Activated CD8-positive, alpha-beta T cell treated with anti-CD3 and anti-CD28 coated beads for 36 hours (primary cell): ENCODE data around the gene USP49. TPM values are rescaled to one million over a fixed set of nuclear protein-coding genes. Genes with fewer than 3 reads are reported as not detected.

Experiments
- ATAC-seq: fragments of 200-7000 bp; cut with Tn5 transposase; one replicate; pipeline ENCODE4 v1.10.0; 2021; ENCODE audit warnings: mild to moderate bottlenecking, moderate library complexity
- CTCF ChIA-PET: fragments of 350-600 bp; sonication (Branson Sonifier 250); formaldehyde crosslinking; loops from one replicate; lab custom pipeline; 2021; ENCODE audit warnings: antibody characterized with exemption; lab: Charles Lee
- POLR2A ChIA-PET: fragments of 350-600 bp; sonication (Branson Sonifier 250); formaldehyde crosslinking; loops from one replicate; lab custom pipeline; 2021; ENCODE audit warnings: antibody characterized with exemption; lab: Charles Lee
- DNase-seq: peaks from one replicate; pipeline ENCODE4 v3.0.0-alpha.2; 2020
- H3K27ac Mint-ChIP-seq: one replicate; pipeline ENCODE4 v1.8.0; 2021; ENCODE audit warnings: mild to moderate bottlenecking, mixed read lengths
- H3K27me3 Mint-ChIP-seq: one replicate; pipeline ENCODE4 v1.8.0; 2021; ENCODE audit warnings: mixed read lengths
- H3K36me3 Mint-ChIP-seq: one replicate; pipeline ENCODE4 v1.8.0; 2021; ENCODE audit warnings: low read depth, mixed read lengths
- H3K4me1 Mint-ChIP-seq: one replicate; pipeline ENCODE4 v1.8.0; 2021; ENCODE audit warnings: low read depth, mixed read lengths
- H3K4me3 Mint-ChIP-seq: one replicate; pipeline ENCODE4 v1.8.0; 2021; ENCODE audit warnings: mild to moderate bottlenecking, moderate library complexity, mixed read lengths
- H3K9me3 Mint-ChIP-seq: one replicate; pipeline ENCODE4 v1.8.0; 2021; ENCODE audit warnings: mixed read lengths
- intact Hi-C: fragments of 100-400 bp; cut with micrococcal nuclease; formaldehyde crosslinking; loops from one replicate; pipeline ENCODE4 v1.10.0; 2022
- total RNA-seq, 2 experiments: library from RNA; stranded (reverse); gene quantifications; one replicate each; pipeline ENCODE4 v1.2.3, GENCODE V29; 2021
- TF ChIP-seq, protein P1 (sequence below): fragments of 200-600 bp; IDR thresholded peaks from one replicate; pipeline ENCODE4 v1.8.0; 2022; ENCODE audit warnings: antibody characterized with exemption, mild to moderate bottlenecking

Gene USP49
- total RNA-seq, 2 experiments from 2014 or later: 5.7 to 5.9 TPM

DNA sequence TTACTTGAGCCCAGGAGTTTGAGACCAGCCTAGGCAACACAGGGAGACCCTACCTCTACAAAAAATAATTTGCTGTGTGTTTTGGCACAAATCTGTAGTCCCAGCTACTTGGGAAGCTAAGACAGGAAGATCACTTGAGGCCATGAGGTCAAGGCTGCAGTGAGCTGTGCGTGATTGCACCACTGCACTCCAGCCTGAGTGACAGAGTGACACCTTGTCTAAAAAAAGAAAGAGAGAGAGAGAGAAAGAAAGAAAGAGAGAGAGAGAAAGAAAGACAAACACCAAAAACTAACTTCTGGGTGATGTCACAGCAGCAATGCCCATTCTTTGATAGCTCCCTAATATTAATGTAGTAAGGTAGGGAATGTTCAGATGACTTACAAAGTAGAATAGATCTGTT lies 20.4 kb downstream of the USP49 start:
- POLR2A ChIA-PET: no interaction called here
- TF ChIP-seq, protein P1, sequence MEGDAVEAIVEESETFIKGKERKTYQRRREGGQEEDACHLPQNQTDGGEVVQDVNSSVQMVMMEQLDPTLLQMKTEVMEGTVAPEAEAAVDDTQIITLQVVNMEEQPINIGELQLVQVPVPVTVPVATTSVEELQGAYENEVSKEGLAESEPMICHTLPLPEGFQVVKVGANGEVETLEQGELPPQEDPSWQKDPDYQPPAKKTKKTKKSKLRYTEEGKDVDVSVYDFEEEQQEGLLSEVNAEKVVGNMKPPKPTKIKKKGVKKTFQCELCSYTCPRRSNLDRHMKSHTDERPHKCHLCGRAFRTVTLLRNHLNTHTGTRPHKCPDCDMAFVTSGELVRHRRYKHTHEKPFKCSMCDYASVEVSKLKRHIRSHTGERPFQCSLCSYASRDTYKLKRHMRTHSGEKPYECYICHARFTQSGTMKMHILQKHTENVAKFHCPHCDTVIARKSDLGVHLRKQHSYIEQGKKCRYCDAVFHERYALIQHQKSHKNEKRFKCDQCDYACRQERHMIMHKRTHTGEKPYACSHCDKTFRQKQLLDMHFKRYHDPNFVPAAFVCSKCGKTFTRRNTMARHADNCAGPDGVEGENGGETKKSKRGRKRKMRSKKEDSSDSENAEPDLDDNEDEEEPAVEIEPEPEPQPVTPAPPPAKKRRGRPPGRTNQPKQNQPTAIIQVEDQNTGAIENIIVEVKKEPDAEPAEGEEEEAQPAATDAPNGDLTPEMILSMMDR: no peak
- Mint-ChIP-seq H3K36me3 (no peaks in the 10 kb centered on the region), H3K27me3 (no peaks in the 10 kb centered on the region), H3K9me3 (no peaks in the 10 kb centered on the region), H3K27ac (no peak overlapping the region), H3K4me1 (no peaks in the 10 kb centered on the region), H3K4me3 (no peak overlapping the region)
- ATAC-seq (no peak), DNase-seq (no peak)
- intact Hi-C loops: no loop called here
- CTCF ChIA-PET: interaction anchor here (1.3 kb wide), 1 partner anchor 13 kb away, joined by 5 read pairs; no protein-coding TSS in a partner anchor

- ATAC-seq: no peak
- H3K36me3 Mint-ChIP-seq: no peaks in the 10 kb centered on the region
- ChIA-PET POLR2A (no interaction called here), CTCF (interaction anchor here (1.0 to 3.3 kb wide), 4 partner anchors 16 to 232 kb away, joined by 3 to 14 read pairs (median 3); no protein-coding TSS in a partner anchor)
- H3K9me3 Mint-ChIP-seq: no peaks in the 10 kb centered on the region
- DNase-seq: no peak
- TF ChIP-seq, protein P1: no peak
- H3K4me3 Mint-ChIP-seq: no peak overlapping the region
- H3K27me3 Mint-ChIP-seq: no peaks in the 10 kb centered on the region
- H3K4me1 Mint-ChIP-seq: no peaks in the 10 kb centered on the region
- H3K27ac Mint-ChIP-seq: no peak overlapping the region
- intact Hi-C loops: no loop called here
Observed at GRCh38 chr6:41872147-41872546, 23.0 kb downstream of the USP49 start.

- intact Hi-C loops: no loop called here
- Mint-ChIP-seq H3K27me3 (no peaks in the 10 kb centered on the region), H3K36me3 (no peaks in the 10 kb centered on the region), H3K9me3 (no peaks in the 10 kb centered on the region), H3K27ac (no peak overlapping the region), H3K4me3 (no peak overlapping the region), H3K4me1 (no peaks in the 10 kb centered on the region)
- ChIA-PET CTCF (interaction anchor here (0.7 to 3.3 kb wide), 5 partner anchors 10 to 233 kb away, joined by 3 to 14 read pairs (median 3); no protein-coding TSS in a partner anchor), POLR2A (interaction anchor here (0.6 kb wide), 1 partner anchor 40 kb away, joined by 3 read pairs; no protein-coding TSS in a partner anchor)
- no peak for DNase-seq
- TF ChIP-seq, protein P1: no peak
- no peak for ATAC-seq
Observed at GRCh38 chr6:41871691-41872090, 23.5 kb downstream of the USP49 start.

DNA sequence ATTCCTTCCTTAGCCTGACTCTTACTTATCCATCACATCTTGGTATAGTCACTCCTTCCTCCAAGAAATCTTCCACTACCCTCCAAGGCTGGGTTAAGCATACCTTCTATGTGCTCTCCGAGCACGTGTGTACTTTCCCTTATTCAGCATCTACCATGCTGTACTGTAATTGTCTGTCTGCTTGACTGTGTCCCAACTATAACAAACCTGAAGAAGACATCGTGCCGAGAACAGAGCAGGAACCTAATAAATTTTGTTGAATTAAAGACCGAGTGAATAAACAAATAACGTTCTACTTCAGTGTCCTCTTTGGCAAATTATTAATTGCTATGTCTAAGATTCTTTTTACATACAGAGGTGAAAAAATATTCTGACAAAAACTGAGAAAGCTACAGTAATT lies 35.8 kb downstream of the USP49 start:
- DNase-seq: no peak
- Mint-ChIP-seq H3K27me3 (no peaks in the 10 kb centered on the region), H3K4me3 (no peak overlapping the region), H3K36me3 (no peaks in the 10 kb centered on the region), H3K9me3 (no peaks in the 10 kb centered on the region), H3K4me1 (no peaks in the 10 kb centered on the region), H3K27ac (no peak overlapping the region)
- ChIA-PET POLR2A (no interaction called here), CTCF (interaction anchor here (1.2 to 1.3 kb wide), 2 partner anchors 12 to 245 kb away, joined by 3 read pairs; no protein-coding TSS in a partner anchor)
- TF ChIP-seq, protein P1: no peak
- intact Hi-C loops: no loop called here
- ATAC-seq: no peak

DNA sequence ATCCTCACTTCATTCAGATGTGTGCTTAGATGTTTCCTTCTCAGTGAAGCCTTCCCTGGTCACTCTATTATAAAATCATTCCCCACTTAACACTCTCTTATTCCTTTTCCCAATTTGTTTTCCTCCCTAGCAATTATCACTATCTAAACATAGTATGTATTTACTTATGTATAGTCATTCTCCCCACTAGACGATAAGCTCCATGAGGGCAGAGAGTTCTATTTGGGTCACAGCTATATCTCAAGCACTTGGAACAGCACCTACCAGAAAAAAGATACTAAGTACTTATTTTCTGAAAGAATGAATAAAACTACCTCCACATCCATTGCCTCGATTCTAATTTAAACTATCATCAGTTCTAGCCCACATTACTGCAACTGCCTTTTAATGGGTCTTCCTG lies 36.5 kb downstream of the USP49 start:
- DNase-seq (no peak), ATAC-seq (no peak)
- TF ChIP-seq, protein P1: no peak
- Mint-ChIP-seq H3K9me3 (no peaks in the 10 kb centered on the region), H3K27me3 (no peaks in the 10 kb centered on the region), H3K27ac (no peak overlapping the region), H3K4me1 (no peaks in the 10 kb centered on the region), H3K4me3 (no peak overlapping the region), H3K36me3 (no peaks in the 10 kb centered on the region)
- intact Hi-C loops: no loop called here
- POLR2A ChIA-PET: no interaction called here
- CTCF ChIA-PET: interaction anchor here (1.3 kb wide), 1 partner anchor 245 kb away, joined by 3 read pairs; no protein-coding TSS in a partner anchor
